ENCODE results near the gene EFHC1. TPM values are rescaled to one million over a fixed set of nuclear protein-coding genes. Genes with fewer than 3 reads are reported as not detected.

The EFHC1 gene
- total and polyA plus RNA-seq, 2 of the 13 experiments (the other 11 are each of a cell fraction or from before 2014, with no cell fraction given), result 23.4 to 29.5 TPM

GRCh38 chr6:52416629-52417151, 3.5 kb upstream of the EFHC1 start (continued):
- TF ChIP-seq HDAC2 (CRISPR knock-in tag; IDR thresholded peaks at IDR 0.05) (peak; percentile 36; the same call in 1 of the 2 replicates), ZNF574 (CRISPR knock-in tag; IDR thresholded peaks at IDR 0.05) (peak; percentile 6; the same call in 1 of the 2 replicates), ELF3 (CRISPR knock-in tag; IDR thresholded peaks at IDR 0.05) (peak; percentile 63), KAT8 (CRISPR knock-in tag; IDR thresholded peaks at IDR 0.05) (peak; percentile 45; the same call in 1 of the 2 replicates), HOXA5 (CRISPR knock-in tag; IDR thresholded peaks at IDR 0.05) (0 out of 2 replicates have a peak, but pooled peaks have one; percentile 33), RAD21 (CRISPR knock-in tag; IDR thresholded peaks at IDR 0.05) (peak; percentile 87), ATM (IDR thresholded peaks at IDR 0.05; ENCODE audit: borderline replicate concordance) (no peak), TP53 (CRISPR knock-in tag; conservative IDR thresholded peaks at IDR 0.05) (no peak), KLF16 (CRISPR knock-in tag; IDR thresholded peaks at IDR 0.05) (peak in 1 of 2 experiments; percentile 55; a peak in 1 of 4 replicates), ZNF468 (CRISPR knock-in tag; IDR thresholded peaks at IDR 0.05) (no peak), ATF1 (CRISPR knock-in tag; IDR thresholded peaks at IDR 0.05) (no peak), PBX2 (CRISPR knock-in tag; IDR thresholded peaks at IDR 0.05) (no peak), ZNF34 (CRISPR knock-in tag; IDR thresholded peaks at IDR 0.05; ENCODE audit: borderline replicate concordance) (no peak), ZNF510 (CRISPR knock-in tag; IDR thresholded peaks at IDR 0.05; ENCODE audit: low read depth) (0 out of 2 replicates have a peak, but pooled peaks have one; percentile 58), PAXIP1 (CRISPR knock-in tag; conservative IDR thresholded peaks at IDR 0.05) (0 out of 2 replicates have a peak, but pooled peaks have one; percentile 31), ZFX (CRISPR knock-in tag; IDR thresholded peaks at IDR 0.05; ENCODE audit: low read depth) (peak; percentile 15; the same call in 1 of the 2 replicates), ZNF33A (CRISPR knock-in tag; IDR thresholded peaks at IDR 0.05; ENCODE audit: borderline replicate concordance) (0 out of 2 replicates have a peak, but pooled peaks have one; percentile 54), ETV5 (CRISPR knock-in tag; IDR thresholded peaks at IDR 0.05; ENCODE audit: borderline replicate concordance) (0 out of 2 replicates have a peak, but pooled peaks have one; percentile 19), ZNF331 (CRISPR knock-in tag; IDR thresholded peaks at IDR 0.05) (peak; percentile 56), PITX1 (CRISPR knock-in tag; IDR thresholded peaks at IDR 0.05) (peak; percentile 76; the same call in 1 of the 2 replicates), IRF2 (CRISPR knock-in tag; IDR thresholded peaks at IDR 0.05) (0 out of 2 replicates have a peak, but pooled peaks have one; percentile 46)
- TF ChIP-seq, protein P1, sequence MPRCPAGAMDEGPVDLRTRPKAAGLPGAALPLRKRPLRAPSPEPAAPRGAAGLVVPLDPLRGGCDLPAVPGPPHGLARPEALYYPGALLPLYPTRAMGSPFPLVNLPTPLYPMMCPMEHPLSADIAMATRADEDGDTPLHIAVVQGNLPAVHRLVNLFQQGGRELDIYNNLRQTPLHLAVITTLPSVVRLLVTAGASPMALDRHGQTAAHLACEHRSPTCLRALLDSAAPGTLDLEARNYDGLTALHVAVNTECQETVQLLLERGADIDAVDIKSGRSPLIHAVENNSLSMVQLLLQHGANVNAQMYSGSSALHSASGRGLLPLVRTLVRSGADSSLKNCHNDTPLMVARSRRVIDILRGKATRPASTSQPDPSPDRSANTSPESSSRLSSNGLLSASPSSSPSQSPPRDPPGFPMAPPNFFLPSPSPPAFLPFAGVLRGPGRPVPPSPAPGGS (CRISPR knock-in tag; IDR thresholded peaks at IDR 0.05), result peak; percentile 44; the same call in 1 of the 2 replicates
